Activated T-helper 1 cell treated with anti-CD3 and anti-CD28 coated beads, Interleukin-12 subunit alpha, Interleukin-12 subunit beta, Interleukin-2, Interleukin-4 antibody, amounts not matched to agents 30 ng/mL and 10 ng/mL and 1 ng/mL, durations not matched to agents 14 hours and 24 hours and 36 hours (primary cell): ENCODE results near the gene FCER1G. TPM values are rescaled to one million over a fixed set of nuclear protein-coding genes. Genes with fewer than 3 reads are reported as not detected.
A peak's percentile ranks its signal among the peaks of the same experiment; 100 is the strongest.

Source experiments
- DNase-seq: peaks from one replicate; pipeline ENCODE4 v3.0.0; 2021; ENCODE audit warnings: low spot score
- H3K27ac Mint-ChIP-seq: one replicate; pipeline ENCODE4 v1.8.0; 2021; ENCODE audit warnings: mild to moderate bottlenecking, mixed read lengths
- H3K27me3 Mint-ChIP-seq: one replicate; pipeline ENCODE4 v1.8.0; 2022; ENCODE audit warnings: mild to moderate bottlenecking, moderate library complexity, mixed read lengths; ENCODE audit not compliant: insufficient read depth
- H3K36me3 Mint-ChIP-seq: one replicate; pipeline ENCODE4 v1.8.0; 2021; ENCODE audit warnings: low read depth, mixed read lengths
- H3K4me1 Mint-ChIP-seq: one replicate; pipeline ENCODE4 v1.8.0; 2021; ENCODE audit warnings: low read depth, mixed read lengths
- H3K4me3 Mint-ChIP-seq: one replicate; pipeline ENCODE4 v1.8.0; 2021; ENCODE audit warnings: mild to moderate bottlenecking, moderate library complexity, mixed read lengths
- H3K9me3 Mint-ChIP-seq: one replicate; pipeline ENCODE4 v1.8.0; 2021; ENCODE audit warnings: mixed read lengths
- intact Hi-C: fragments of 100-400 bp; cut with micrococcal nuclease; formaldehyde crosslinking; loops from one replicate; pipeline ENCODE4 v1.15.1; 2024
- total RNA-seq: library from RNA; stranded (reverse); gene quantifications from 2 replicates; pipeline ENCODE4 v1.2.3, GENCODE V29; 2022

Gene FCER1G
- total RNA-seq, 1 donor from 2014 or later = 1.5 TPM

GRCh38 chr1:161176468-161177111 is 38.5 kb upstream of the FCER1G start:
- Mint-ChIP-seq H3K36me3 (peaks cover 31% of the 10 kb centered on the region), H3K4me3 (peak overlapping the region; percentile 98)
- intact Hi-C loops = loop anchor here (1.0 to 2.0 kb wide), 5 partner anchors 9 to 44 kb away; partner anchors contain the start of genes DEDD and PPOX

GRCh38 chr1:161177112-161177935 is 37.8 kb upstream of the FCER1G start, which contains the start of gene B4GALT3:
Gene B4GALT3 (minus strand): TSS chr1:161177507. CDS start chr1:161176060, 1,447 bp downstream.
- Mint-ChIP-seq H3K4me3 (peak within 1 kb of the TSS; percentile 98), H3K36me3 (peaks cover 27% of the 10 kb centered on the region), H3K27me3 (no peaks in the 10 kb centered on the region), H3K9me3 (no peaks in the 10 kb centered on the region), H3K27ac (peak within 1 kb of the TSS; percentile 100), H3K4me1 (peaks cover 67% of the 10 kb centered on the region)
- peak; percentile 91 for DNase-seq
- intact Hi-C loops = loop anchor here (1.0 to 2.0 kb wide), 5 partner anchors 8 to 45 kb away; partner anchors contain the start of genes DEDD and PPOX

More at GRCh38 chr1:161176468-161177111, 38.5 kb upstream of the FCER1G start:
- no peaks in the 10 kb centered on the region for H3K9me3 Mint-ChIP-seq
- H3K4me1 Mint-ChIP-seq = peaks cover 60% of the 10 kb centered on the region
- no peaks in the 10 kb centered on the region for H3K27me3 Mint-ChIP-seq
- DNase-seq = no peak
- peak overlapping the region; percentile 100 for H3K27ac Mint-ChIP-seq

GRCh38 chr1:161177936-161178244 is 37.2 kb upstream of the FCER1G start:
- Mint-ChIP-seq H3K4me3 (peak overlapping the region; percentile 98), H3K4me1 (peaks cover 73% of the 10 kb centered on the region), H3K27ac (peak overlapping the region; percentile 100), H3K27me3 (no peaks in the 10 kb centered on the region), H3K9me3 (no peaks in the 10 kb centered on the region), H3K36me3 (peaks cover 22% of the 10 kb centered on the region)
- no peak for DNase-seq
- intact Hi-C loops = loop anchor here (1.0 to 2.0 kb wide), 5 partner anchors 7 to 46 kb away; partner anchors contain the start of genes DEDD and PPOX

DNA sequence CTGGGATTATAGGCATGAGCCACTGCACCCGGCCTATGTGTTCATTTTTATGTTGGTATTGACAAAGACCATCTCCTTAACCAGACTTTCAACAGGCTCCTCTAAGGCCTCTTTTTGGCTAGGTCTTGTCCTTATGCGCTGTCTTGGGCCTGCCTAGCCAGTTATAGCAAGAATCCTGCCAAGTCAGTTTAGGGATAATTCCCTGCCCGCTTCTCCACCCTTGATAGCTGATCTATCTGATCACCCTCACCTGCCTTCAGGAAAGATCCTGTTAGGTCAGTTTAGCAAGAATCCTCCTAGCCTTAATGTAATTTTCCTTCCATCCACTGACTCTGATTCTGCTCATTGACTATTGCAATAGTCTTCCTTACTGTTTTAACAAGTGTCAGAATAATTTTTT is 35.4 kb upstream of the FCER1G start:
- no peak for DNase-seq
- H3K36me3 Mint-ChIP-seq = peaks cover 7% of the 10 kb centered on the region
- H3K27ac Mint-ChIP-seq = no peak overlapping the region
- H3K4me3 Mint-ChIP-seq = no peak overlapping the region
- H3K4me1 Mint-ChIP-seq = peaks cover 78% of the 10 kb centered on the region
- no peaks in the 10 kb centered on the region for H3K27me3 Mint-ChIP-seq
- intact Hi-C loops = loop anchor here (5.0 kb wide), 1 partner anchor 208 kb away; no protein-coding TSS in a partner anchor
- H3K9me3 Mint-ChIP-seq = no peaks in the 10 kb centered on the region

- Mint-ChIP-seq H3K4me1 (peaks cover 75% of the 10 kb centered on the region), H3K9me3 (no peaks in the 10 kb centered on the region)
Measured at GRCh38 chr1:161180639-161181038, 34.5 kb upstream of the FCER1G start.

GRCh38 chr1:161182214-161182613 is 32.9 kb upstream of the FCER1G start:
- intact Hi-C loops = loop anchor here (1.0 to 5.0 kb wide), 5 partner anchors 15 to 205 kb away; partner anchors contain the start of genes PPOX and UFC1

More at GRCh38 chr1:161180639-161181038, 34.5 kb upstream of the FCER1G start:
- no peak for DNase-seq
- no peaks in the 10 kb centered on the region for H3K27me3 Mint-ChIP-seq
- H3K4me3 Mint-ChIP-seq = peak overlapping the region; percentile 37
- intact Hi-C loops = loop anchor here (5.0 kb wide), 1 partner anchor 207 kb away; no protein-coding TSS in a partner anchor
- H3K36me3 Mint-ChIP-seq = peaks cover 6% of the 10 kb centered on the region
- peak overlapping the region; percentile 71 for H3K27ac Mint-ChIP-seq

DNA sequence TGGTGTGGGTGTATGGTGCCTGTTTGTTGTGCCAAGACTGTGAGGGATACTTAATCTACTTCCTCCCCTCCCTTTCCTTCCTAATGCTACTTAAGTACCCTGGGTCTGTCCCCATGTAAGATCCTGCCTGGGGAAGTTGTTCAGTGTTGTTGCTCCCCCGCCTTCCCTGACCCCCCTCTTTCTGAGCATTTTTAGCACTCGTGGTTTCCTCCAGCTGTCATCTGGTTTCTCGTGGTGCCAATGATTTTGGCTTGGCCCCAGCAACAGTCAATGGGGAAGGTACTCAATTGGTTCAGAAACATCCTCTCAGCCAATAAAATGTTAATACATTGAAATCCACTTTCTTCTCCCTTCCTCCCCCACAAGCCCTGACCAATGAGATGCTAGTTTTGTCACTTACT is 29.8 kb upstream of the FCER1G start:
- H3K36me3 Mint-ChIP-seq = peaks cover 8% of the 10 kb centered on the region
- intact Hi-C loops = loop anchor here (1.0 kb wide), 2 partner anchors 8 to 17 kb away; partner anchors contain the start of genes B4GALT3 and NDUFS2
- peak; percentile 74 for DNase-seq
- no peaks in the 10 kb centered on the region for H3K9me3 Mint-ChIP-seq
- peaks cover 81% of the 10 kb centered on the region for H3K4me1 Mint-ChIP-seq
- H3K4me3 Mint-ChIP-seq = peak overlapping the region; percentile 53
- H3K27ac Mint-ChIP-seq = peak overlapping the region; percentile 95
- no peaks in the 10 kb centered on the region for H3K27me3 Mint-ChIP-seq

More at GRCh38 chr1:161182214-161182613, 32.9 kb upstream of the FCER1G start:
- Mint-ChIP-seq H3K27ac (peak overlapping the region; percentile 92), H3K4me3 (peak overlapping the region; percentile 66), H3K9me3 (no peaks in the 10 kb centered on the region), H3K36me3 (peaks cover 8% of the 10 kb centered on the region), H3K4me1 (peaks cover 78% of the 10 kb centered on the region), H3K27me3 (no peaks in the 10 kb centered on the region)
- peak; percentile 55 for DNase-seq

GRCh38 chr1:161185732-161186311 is 29.3 kb upstream of the FCER1G start:
- H3K27ac Mint-ChIP-seq = peak overlapping the region; percentile 95
- intact Hi-C loops = loop anchor here (1.0 kb wide), 2 partner anchors 9 to 16 kb away; partner anchors contain the start of genes B4GALT3 and NDUFS2
- no peaks in the 10 kb centered on the region for H3K27me3 Mint-ChIP-seq
- no peak for DNase-seq
- no peaks in the 10 kb centered on the region for H3K9me3 Mint-ChIP-seq
- peak overlapping the region; percentile 56 for H3K4me3 Mint-ChIP-seq
- H3K4me1 Mint-ChIP-seq = peaks cover 76% of the 10 kb centered on the region
- peaks cover 8% of the 10 kb centered on the region for H3K36me3 Mint-ChIP-seq

DNA sequence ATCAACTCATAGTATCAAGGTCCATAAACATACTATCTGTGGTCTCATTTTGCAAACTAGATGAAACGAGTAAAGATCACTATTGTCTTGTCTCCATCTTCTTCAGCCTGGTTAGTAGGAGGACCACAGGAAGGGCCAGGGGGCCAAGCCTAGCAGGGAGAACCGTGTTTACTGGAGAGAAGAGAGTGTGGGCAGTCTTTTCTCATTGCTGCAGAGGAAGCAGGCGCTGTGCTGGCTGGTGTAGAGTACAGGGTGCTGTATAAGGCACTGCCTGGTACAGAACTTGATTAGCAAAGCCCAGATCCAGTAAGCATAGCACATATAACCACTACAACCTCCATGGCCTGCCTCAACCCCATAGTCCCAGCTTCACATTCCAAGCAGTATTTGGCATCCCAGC is 27.8 kb upstream of the FCER1G start:
- H3K4me3 Mint-ChIP-seq = no peak overlapping the region
- peak overlapping the region; percentile 49 for H3K27ac Mint-ChIP-seq
- peaks cover 7% of the 10 kb centered on the region for H3K36me3 Mint-ChIP-seq
- no peaks in the 10 kb centered on the region for H3K27me3 Mint-ChIP-seq
- H3K9me3 Mint-ChIP-seq = no peaks in the 10 kb centered on the region
- DNase-seq = no peak
- intact Hi-C loops = no loop called here
- H3K4me1 Mint-ChIP-seq = peaks cover 73% of the 10 kb centered on the region

DNA sequence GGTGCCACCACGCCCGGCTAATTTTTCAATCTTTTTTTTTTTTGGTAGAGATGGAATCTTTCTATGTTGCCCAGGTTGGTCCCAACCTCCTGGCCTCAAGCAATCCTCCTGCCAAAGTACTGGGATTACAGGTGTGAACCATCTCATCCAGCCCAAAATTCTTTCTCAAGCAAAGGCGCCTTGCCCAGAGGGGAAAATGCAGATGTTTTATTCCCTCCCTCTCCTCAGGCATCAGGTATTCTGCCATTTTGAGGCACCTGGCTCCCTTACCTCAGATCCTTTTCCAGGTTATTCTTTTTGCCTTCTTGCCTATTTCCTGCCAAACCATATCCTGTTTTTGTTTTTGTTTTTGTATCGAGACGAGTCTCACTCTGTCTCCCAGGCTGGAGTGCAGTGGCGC is 26.7 kb upstream of the FCER1G start:
- Mint-ChIP-seq H3K9me3 (no peaks in the 10 kb centered on the region), H3K36me3 (peaks cover 6% of the 10 kb centered on the region), H3K27ac (peak overlapping the region; percentile 56), H3K4me1 (peaks cover 70% of the 10 kb centered on the region), H3K27me3 (no peaks in the 10 kb centered on the region), H3K4me3 (no peak overlapping the region)
- intact Hi-C loops = no loop called here
- no peak for DNase-seq

DNA sequence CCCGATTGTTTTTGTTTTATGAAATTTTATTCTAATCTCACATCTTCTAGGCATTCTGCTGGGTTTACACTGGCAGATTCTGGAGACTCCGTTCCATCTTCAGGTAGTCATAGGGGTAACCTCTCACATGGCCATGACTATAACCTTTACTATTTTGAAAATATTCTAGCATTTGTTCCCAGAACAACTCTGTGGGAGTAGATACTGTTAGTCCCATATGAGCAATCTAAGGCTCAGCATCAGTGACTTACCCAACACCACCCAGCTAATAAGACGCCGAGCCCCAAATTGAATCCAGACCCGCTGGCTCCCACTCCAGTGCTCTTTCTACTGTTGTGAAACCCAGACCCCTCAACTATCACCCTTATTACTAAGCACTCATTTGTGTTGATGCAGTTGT is 26.1 kb upstream of the FCER1G start:
- Mint-ChIP-seq H3K27ac (no peak overlapping the region), H3K4me1 (peaks cover 66% of the 10 kb centered on the region), H3K9me3 (no peaks in the 10 kb centered on the region), H3K27me3 (no peaks in the 10 kb centered on the region), H3K4me3 (no peak overlapping the region), H3K36me3 (peaks cover 6% of the 10 kb centered on the region)
- intact Hi-C loops = no loop called here
- DNase-seq = no peak

- no peaks in the 10 kb centered on the region for H3K9me3 Mint-ChIP-seq
- intact Hi-C loops = no loop called here
- peaks cover 61% of the 10 kb centered on the region for H3K4me1 Mint-ChIP-seq
- no peak for DNase-seq
- no peaks in the 10 kb centered on the region for H3K27me3 Mint-ChIP-seq
- H3K4me3 Mint-ChIP-seq = no peak overlapping the region
- H3K36me3 Mint-ChIP-seq = peaks cover 3% of the 10 kb centered on the region
- no peak overlapping the region for H3K27ac Mint-ChIP-seq
Measured at GRCh38 chr1:161190962-161191521, 24.1 kb upstream of the FCER1G start.
